ENCODE measurements around the gene PNMA8A. TPM values are rescaled to one million over a fixed set of nuclear protein-coding genes. Genes with fewer than 3 reads are reported as not detected.
"Not testable (repeated sequence)": the region's sequence is repeated elsewhere in the genome, so short reads cannot be mapped to it uniquely, and the experiment has no call there.

PNMA8A gene
- total and polyA plus RNA-seq, 2 donors (not counting 1 experiment from before 2014, with no cell fraction given): 0.45 to 8.9 TPM

DNA sequence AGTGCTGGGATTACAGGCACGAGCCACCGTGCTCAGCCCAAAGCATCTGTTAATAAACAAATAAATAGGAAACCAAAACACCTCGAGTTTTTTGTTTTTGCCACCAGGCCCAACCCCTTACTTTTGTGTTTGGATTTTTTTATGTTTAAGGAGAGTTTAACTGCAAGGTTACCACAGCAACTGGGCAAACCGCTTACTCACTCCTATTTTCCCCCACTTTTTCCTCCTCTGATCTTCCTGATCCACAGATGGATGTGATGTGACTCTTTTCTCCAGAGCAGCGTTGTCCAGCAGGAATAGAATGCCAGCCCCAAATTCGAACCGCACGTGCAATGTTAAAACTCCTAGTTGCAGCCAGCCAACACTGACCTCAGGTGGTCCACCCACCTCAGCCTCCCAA, 26.4 kb upstream of the PNMA8A start:
- H3K27me3 ChIP-seq (ENCODE audit: control insufficient read depth, insufficient read depth, low read length): peaks cover 7% of the 10 kb centered on the region
- H3K79me2 ChIP-seq (ENCODE audit: control insufficient read depth, insufficient read depth, low read length): no peaks in the 10 kb centered on the region
- no peak overlapping the region for H2AFZ ChIP-seq (ENCODE audit: low read length)
- H3K4me2 ChIP-seq (ENCODE audit: extremely low read depth, insufficient read depth, low read length): no peak overlapping the region
- no peaks in the 10 kb centered on the region for H3K9me3 ChIP-seq (ENCODE audit: control insufficient read depth, insufficient read depth, low read depth, low read length)
- H3K4me3 ChIP-seq (replicated peaks in 1 of 4; ENCODE audit: control extremely low read depth in 1 of 4, insufficient read depth in 1 of 4, low read depth in 3 of 4, low read length in 4 of 4): no peak overlapping the region
- peak in 1 of 2 donors; percentile 21 for DNase-seq (ENCODE audit: low read depth in 2 of 2)
- no peaks in the 10 kb centered on the region for H3K36me3 ChIP-seq (ENCODE audit: control insufficient read depth, insufficient read depth, low read length)
- H3K4me1 ChIP-seq (ENCODE audit: control insufficient read depth, extremely low read depth, insufficient read depth, low read length): no peaks in the 10 kb centered on the region
- H4K20me1 ChIP-seq (ENCODE audit: control insufficient read depth, extremely low read depth, insufficient read depth, low read length): no peaks in the 10 kb centered on the region
- no peak overlapping the region for H3K27ac ChIP-seq (ENCODE audit: insufficient read depth, low read length)
- H3K9ac ChIP-seq (ENCODE audit: insufficient read depth, low read length): no peak overlapping the region
- no peak for TF ChIP-seq EZH2 (IDR thresholded peaks at IDR 0.05; ENCODE audit: low read length, missing control alignments)
- TF ChIP-seq, protein P1, sequence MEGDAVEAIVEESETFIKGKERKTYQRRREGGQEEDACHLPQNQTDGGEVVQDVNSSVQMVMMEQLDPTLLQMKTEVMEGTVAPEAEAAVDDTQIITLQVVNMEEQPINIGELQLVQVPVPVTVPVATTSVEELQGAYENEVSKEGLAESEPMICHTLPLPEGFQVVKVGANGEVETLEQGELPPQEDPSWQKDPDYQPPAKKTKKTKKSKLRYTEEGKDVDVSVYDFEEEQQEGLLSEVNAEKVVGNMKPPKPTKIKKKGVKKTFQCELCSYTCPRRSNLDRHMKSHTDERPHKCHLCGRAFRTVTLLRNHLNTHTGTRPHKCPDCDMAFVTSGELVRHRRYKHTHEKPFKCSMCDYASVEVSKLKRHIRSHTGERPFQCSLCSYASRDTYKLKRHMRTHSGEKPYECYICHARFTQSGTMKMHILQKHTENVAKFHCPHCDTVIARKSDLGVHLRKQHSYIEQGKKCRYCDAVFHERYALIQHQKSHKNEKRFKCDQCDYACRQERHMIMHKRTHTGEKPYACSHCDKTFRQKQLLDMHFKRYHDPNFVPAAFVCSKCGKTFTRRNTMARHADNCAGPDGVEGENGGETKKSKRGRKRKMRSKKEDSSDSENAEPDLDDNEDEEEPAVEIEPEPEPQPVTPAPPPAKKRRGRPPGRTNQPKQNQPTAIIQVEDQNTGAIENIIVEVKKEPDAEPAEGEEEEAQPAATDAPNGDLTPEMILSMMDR (conservative IDR thresholded peaks at IDR 0.05 in 1 of 2, IDR thresholded peaks at IDR 0.05 in 1 of 2; ENCODE audit: low read depth in 1 of 2, low read length in 2 of 2): no peak

DNA sequence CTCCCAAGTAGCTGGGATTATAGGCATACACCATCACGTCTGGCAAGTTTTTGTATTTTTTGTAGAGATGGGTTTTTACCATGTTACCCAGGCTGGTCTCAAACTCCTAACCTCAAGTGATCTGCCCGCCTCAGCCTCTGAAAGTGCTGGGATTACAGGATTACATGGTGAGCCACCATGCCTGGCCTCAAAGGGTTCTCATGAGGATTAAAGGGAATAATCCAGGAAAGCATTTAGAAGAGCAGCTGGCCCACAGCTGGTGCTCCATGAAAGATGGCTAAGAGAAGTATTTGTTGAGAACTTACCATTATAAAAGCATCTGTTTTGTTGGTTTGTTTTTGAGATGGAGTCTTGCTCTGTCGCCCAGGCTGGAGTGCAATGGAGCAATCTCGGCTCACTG, 25.5 kb upstream of the PNMA8A start:
- H3K4me2 ChIP-seq (ENCODE audit: extremely low read depth, insufficient read depth, low read length); H3K9ac ChIP-seq (ENCODE audit: insufficient read depth, low read length); H3K36me3 ChIP-seq (ENCODE audit: control insufficient read depth, insufficient read depth, low read length); DNase-seq (ENCODE audit: low read depth in 2 of 2); H3K79me2 ChIP-seq (ENCODE audit: control insufficient read depth, insufficient read depth, low read length); H3K27ac ChIP-seq (ENCODE audit: insufficient read depth, low read length); H3K9me3 ChIP-seq (ENCODE audit: control insufficient read depth, insufficient read depth, low read depth, low read length); H4K20me1 ChIP-seq (ENCODE audit: control insufficient read depth, extremely low read depth, insufficient read depth, low read length); H2AFZ ChIP-seq (ENCODE audit: low read length); H3K27me3 ChIP-seq (ENCODE audit: control insufficient read depth, insufficient read depth, low read length); H3K4me3 ChIP-seq (replicated peaks in 1 of 4; ENCODE audit: control extremely low read depth in 1 of 4, insufficient read depth in 1 of 4, low read depth in 3 of 4, low read length in 4 of 4); H3K4me1 ChIP-seq (ENCODE audit: control insufficient read depth, extremely low read depth, insufficient read depth, low read length): not testable (repeated sequence)

DNA sequence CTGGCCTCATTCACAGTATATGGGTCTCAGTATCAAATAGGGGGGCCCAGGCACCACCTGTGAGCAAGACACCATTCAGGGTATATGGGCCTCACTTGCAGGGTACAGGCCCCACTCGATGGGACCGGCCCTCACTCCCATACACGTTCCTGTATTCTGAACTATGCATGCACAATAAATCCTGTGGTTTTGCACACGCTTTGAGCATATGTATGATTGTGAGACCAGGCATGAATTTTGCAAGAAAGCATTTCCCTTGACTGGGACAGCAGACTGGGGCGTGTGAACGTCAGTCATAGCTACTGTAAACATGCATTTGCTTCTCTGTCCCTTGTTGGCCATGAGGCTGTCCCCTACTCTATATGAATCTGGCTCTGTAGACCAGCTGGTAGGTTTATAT, 24.9 kb upstream of the PNMA8A start:
- Histone ChIP-seq H4K20me1 (ENCODE audit: control insufficient read depth, extremely low read depth, insufficient read depth, low read length) (no peaks in the 10 kb centered on the region), H3K79me2 (ENCODE audit: control insufficient read depth, insufficient read depth, low read length) (no peaks in the 10 kb centered on the region), H3K27me3 (ENCODE audit: control insufficient read depth, insufficient read depth, low read length) (peaks cover 8% of the 10 kb centered on the region), H3K9me3 (ENCODE audit: control insufficient read depth, insufficient read depth, low read depth, low read length) (no peaks in the 10 kb centered on the region), H3K4me3 (replicated peaks in 1 of 4; ENCODE audit: control extremely low read depth in 1 of 4, insufficient read depth in 1 of 4, low read depth in 3 of 4, low read length in 4 of 4) (no peak overlapping the region), H2AFZ (ENCODE audit: low read length) (no peak overlapping the region), H3K27ac (ENCODE audit: insufficient read depth, low read length) (no peak overlapping the region), H3K9ac (ENCODE audit: insufficient read depth, low read length) (no peak overlapping the region), H3K4me2 (ENCODE audit: extremely low read depth, insufficient read depth, low read length) (no peak overlapping the region), H3K4me1 (ENCODE audit: control insufficient read depth, extremely low read depth, insufficient read depth, low read length) (no peaks in the 10 kb centered on the region), H3K36me3 (ENCODE audit: control insufficient read depth, insufficient read depth, low read length) (no peaks in the 10 kb centered on the region)
- TF ChIP-seq, protein P1 (conservative IDR thresholded peaks at IDR 0.05 in 1 of 2, IDR thresholded peaks at IDR 0.05 in 1 of 2; ENCODE audit: low read depth in 1 of 2, low read length in 2 of 2): no peak
- no peak for TF ChIP-seq EZH2 (IDR thresholded peaks at IDR 0.05; ENCODE audit: low read length, missing control alignments)
- DNase-seq (ENCODE audit: low read depth in 2 of 2): no peak

All from fibroblast of lung (primary cell).